K562 (cell line): ENCODE data around the gene C12orf43. TPM values are rescaled to one million over a fixed set of nuclear protein-coding genes. Genes with fewer than 3 reads are reported as not detected.

Experiments used
- ELF1 ChIP-seq: fragments of 200-800 bp; sonication (Bioruptor generic); IDR thresholded peaks from 2 replicates; pipeline ENCODE4 v1.6.1; 2016; ENCODE audit warnings: missing genetic modification characterization, missing compliant biosample characterization
- ETS1 ChIP-seq: conservative IDR thresholded peaks from 2 replicates; pipeline ENCODE4 v1.6.1; 2011; ENCODE audit warnings: low read depth, mild to moderate bottlenecking, low read length; ENCODE audit not compliant: control insufficient read depth
- PHF20 ChIP-seq: fragments of 450-650 bp; IDR thresholded peaks from 2 replicates; pipeline ENCODE4 v1.6.1; 2018; ENCODE audit not compliant: partially characterized antibody
- TEAD1 ChIP-seq, 2 experiments: fragments of 450-650 bp in 1 of 2; sonication (generic) in 1 of 2; formaldehyde crosslinking; IDR thresholded peaks; 2 replicates each; pipeline versions ENCODE4 v1.4.0 to v1.8.0; 2020 to 2022; ENCODE audit warnings: mild to moderate bottlenecking in 2 of 2, missing genetic modification reagents in 1 of 2
- polyA plus RNA-seq, 8 experiments: library from polyadenylated mRNA; depleted of rRNA in 4 of 8; stranded (reverse) in 5 of 8; unstranded in 3 of 8; fragments of >200 nt; fragmentation: Nextera tagmentation in 2 of 8; fragmentation: Illumina TruSeq in 1 of 8; extraction: Ambion mirVana in 2 of 8; extraction: Trizol in 1 of 8; gene quantifications; 2 replicates each; pipeline versions ENCODE4 v1.2.1 to v1.2.3, GENCODE V29; 2011 to 2014; ENCODE audit warnings: inconsistent platforms in 1 of 8, missing spikeins in 1 of 8
- total RNA-seq, 7 experiments: library from RNA; depleted of rRNA in 6 of 7; stranded (reverse); fragments of >200 nt in 6 of 7; fragmentation: Illumina TruSeq in 2 of 7; extraction: Trizol in 2 of 7; gene quantifications; 2 replicates each; pipeline versions ENCODE4 v1.2.1 to v1.2.3, GENCODE V29; 2011 to 2021; ENCODE audit warnings: low replicate concordance in 1 of 7
- TF ChIP-seq, protein P1 (sequence below): sonication (generic); formaldehyde crosslinking; IDR thresholded peaks from 2 replicates; pipeline ENCODE4 v1.8.1; 2022; ENCODE audit warnings: missing genetic modification reagents
- TF ChIP-seq, protein P2 (sequence below), 2 experiments: fragments of 450-650 bp; formaldehyde crosslinking in 1 of 2; IDR thresholded peaks; 2 replicates each; pipeline versions ENCODE4 v1.4.0 to v1.6.1; 2014 to 2020; ENCODE audit warnings: mild to moderate bottlenecking in 2 of 2, borderline replicate concordance in 1 of 2, low read depth in 1 of 2
- TF ChIP-seq, protein P3 (sequence below): sonication (generic); formaldehyde crosslinking; IDR thresholded peaks from 2 replicates; pipeline ENCODE4 v1.8.0; 2022; ENCODE audit warnings: missing genetic modification reagents, mild to moderate bottlenecking, moderate library complexity, borderline replicate concordance
- TF ChIP-seq, protein P4 (sequence below): sonication (generic); formaldehyde crosslinking; IDR thresholded peaks from 2 replicates; pipeline ENCODE4 v1.9.0; 2022; ENCODE audit warnings: mild to moderate bottlenecking, missing genetic modification reagents
- TF ChIP-seq, protein P5 (sequence below): fragments of 250-450 bp; sonication (Bioruptor Pico); IDR thresholded peaks from 2 replicates; pipeline ENCODE4 v1.4.0; 2020; ENCODE audit warnings: mild to moderate bottlenecking

The C12orf43 gene
- total and polyA plus RNA-seq, 9 of the 15 experiments (the other 6 are each of a cell fraction or from before 2014, with no cell fraction given), result 4.3 to 22.2 (median 16.8) TPM

DNA sequence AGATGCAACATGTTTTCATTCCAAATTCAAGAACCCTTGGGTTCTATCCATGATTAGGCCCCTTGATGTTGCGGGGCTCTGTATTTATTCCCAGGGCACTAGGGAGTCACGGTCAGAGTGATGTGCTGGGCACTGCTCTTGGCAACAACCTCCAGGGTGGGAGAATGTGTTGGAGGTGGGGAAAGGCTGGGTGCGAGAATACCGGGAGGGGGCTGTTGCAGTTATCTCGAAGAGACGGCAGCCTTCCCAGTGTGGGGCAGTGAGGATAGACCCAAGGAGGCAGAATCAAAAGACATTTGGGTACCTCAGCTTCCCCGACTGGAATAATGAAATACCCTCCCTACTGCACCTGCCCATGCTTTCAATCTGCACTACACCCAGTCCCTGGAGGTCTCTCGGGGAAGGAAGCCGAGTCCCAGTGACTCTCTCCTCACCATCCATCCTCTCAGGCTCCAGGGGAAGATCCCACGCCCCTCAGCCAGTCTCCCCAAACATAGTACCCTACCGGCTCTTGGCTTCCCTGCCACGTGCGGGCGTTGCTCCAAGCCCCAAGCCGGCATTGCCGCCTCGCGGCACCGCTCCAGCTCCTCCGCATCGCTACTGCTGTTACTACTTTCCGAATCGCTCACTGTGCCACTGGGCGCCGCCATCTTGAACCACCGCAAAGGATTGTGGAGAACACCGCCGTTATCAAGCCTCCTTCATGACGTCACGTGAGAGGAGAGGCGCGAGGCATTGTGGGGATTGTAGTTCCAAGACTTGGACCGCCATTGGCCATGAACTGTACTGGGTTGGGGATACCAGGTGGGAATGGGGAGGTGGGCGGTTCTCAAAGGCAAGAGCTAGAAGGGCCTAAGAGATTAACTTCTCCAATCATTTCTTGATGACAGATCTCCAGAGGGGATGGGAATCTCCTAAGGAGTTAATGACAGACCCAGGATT lies at the start of gene C12orf43 (continued):
- TF ChIP-seq, protein P1, sequence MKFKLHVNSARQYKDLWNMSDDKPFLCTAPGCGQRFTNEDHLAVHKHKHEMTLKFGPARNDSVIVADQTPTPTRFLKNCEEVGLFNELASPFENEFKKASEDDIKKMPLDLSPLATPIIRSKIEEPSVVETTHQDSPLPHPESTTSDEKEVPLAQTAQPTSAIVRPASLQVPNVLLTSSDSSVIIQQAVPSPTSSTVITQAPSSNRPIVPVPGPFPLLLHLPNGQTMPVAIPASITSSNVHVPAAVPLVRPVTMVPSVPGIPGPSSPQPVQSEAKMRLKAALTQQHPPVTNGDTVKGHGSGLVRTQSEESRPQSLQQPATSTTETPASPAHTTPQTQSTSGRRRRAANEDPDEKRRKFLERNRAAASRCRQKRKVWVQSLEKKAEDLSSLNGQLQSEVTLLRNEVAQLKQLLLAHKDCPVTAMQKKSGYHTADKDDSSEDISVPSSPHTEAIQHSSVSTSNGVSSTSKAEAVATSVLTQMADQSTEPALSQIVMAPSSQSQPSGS (CRISPR knock-in tag), result 0 out of 2 replicates have a peak, but pooled peaks have one; percentile 20
- TF ChIP-seq, protein P2, sequence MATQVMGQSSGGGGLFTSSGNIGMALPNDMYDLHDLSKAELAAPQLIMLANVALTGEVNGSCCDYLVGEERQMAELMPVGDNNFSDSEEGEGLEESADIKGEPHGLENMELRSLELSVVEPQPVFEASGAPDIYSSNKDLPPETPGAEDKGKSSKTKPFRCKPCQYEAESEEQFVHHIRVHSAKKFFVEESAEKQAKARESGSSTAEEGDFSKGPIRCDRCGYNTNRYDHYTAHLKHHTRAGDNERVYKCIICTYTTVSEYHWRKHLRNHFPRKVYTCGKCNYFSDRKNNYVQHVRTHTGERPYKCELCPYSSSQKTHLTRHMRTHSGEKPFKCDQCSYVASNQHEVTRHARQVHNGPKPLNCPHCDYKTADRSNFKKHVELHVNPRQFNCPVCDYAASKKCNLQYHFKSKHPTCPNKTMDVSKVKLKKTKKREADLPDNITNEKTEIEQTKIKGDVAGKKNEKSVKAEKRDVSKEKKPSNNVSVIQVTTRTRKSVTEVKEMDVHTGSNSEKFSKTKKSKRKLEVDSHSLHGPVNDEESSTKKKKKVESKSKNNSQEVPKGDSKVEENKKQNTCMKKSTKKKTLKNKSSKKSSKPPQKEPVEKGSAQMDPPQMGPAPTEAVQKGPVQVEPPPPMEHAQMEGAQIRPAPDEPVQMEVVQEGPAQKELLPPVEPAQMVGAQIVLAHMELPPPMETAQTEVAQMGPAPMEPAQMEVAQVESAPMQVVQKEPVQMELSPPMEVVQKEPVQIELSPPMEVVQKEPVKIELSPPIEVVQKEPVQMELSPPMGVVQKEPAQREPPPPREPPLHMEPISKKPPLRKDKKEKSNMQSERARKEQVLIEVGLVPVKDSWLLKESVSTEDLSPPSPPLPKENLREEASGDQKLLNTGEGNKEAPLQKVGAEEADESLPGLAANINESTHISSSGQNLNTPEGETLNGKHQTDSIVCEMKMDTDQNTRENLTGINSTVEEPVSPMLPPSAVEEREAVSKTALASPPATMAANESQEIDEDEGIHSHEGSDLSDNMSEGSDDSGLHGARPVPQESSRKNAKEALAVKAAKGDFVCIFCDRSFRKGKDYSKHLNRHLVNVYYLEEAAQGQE (IDR thresholded peaks at IDR 0.05; ENCODE audit: borderline replicate concordance), result no peak; the same call in 1 of the 2 replicates
- TF ChIP-seq, protein P2 (CRISPR knock-in tag; IDR thresholded peaks at IDR 0.05; ENCODE audit: low read depth), result peak; percentile 65; the same call in 1 of the 2 replicates
- TF ChIP-seq, protein P3, sequence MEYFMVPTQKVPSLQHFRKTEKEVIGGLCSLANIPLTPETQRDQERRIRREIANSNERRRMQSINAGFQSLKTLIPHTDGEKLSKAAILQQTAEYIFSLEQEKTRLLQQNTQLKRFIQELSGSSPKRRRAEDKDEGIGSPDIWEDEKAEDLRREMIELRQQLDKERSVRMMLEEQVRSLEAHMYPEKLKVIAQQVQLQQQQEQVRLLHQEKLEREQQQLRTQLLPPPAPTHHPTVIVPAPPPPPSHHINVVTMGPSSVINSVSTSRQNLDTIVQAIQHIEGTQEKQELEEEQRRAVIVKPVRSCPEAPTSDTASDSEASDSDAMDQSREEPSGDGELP (CRISPR knock-in tag), result peak; percentile 70
- 0 out of 4 replicates have a peak, but pooled peaks of 1 of the 2 experiments have one; percentile 13 for TF ChIP-seq TEAD1 (CRISPR knock-in tag; IDR thresholded peaks at IDR 0.05)
- TF ChIP-seq, protein P4, sequence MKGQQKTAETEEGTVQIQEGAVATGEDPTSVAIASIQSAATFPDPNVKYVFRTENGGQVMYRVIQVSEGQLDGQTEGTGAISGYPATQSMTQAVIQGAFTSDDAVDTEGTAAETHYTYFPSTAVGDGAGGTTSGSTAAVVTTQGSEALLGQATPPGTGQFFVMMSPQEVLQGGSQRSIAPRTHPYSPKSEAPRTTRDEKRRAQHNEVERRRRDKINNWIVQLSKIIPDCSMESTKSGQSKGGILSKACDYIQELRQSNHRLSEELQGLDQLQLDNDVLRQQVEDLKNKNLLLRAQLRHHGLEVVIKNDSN, result peak; percentile 93
- TF ChIP-seq, protein P5, sequence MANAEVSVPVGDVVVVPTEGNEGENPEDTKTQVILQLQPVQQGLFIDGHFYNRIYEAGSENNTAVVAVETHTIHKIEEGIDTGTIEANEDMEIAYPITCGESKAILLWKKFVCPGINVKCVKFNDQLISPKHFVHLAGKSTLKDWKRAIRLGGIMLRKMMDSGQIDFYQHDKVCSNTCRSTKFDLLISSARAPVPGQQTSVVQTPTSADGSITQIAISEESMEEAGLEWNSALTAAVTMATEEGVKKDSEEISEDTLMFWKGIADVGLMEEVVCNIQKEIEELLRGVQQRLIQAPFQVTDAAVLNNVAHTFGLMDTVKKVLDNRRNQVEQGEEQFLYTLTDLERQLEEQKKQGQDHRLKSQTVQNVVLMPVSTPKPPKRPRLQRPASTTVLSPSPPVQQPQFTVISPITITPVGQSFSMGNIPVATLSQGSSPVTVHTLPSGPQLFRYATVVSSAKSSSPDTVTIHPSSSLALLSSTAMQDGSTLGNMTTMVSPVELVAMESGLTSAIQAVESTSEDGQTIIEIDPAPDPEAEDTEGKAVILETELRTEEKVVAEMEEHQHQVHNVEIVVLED (CRISPR knock-in tag), result peak; percentile 52
- TF ChIP-seq PHF20, result peak; percentile 100
- TF ChIP-seq ETS1, result peak; percentile 90; the same call in 1 of the 2 replicates
- no peak for TF ChIP-seq ELF1 (tag)
